ENCODE measurements around the gene NATD1. TPM values are rescaled to one million over a fixed set of nuclear protein-coding genes. Genes with fewer than 3 reads are reported as not detected.
A peak's percentile ranks its signal among the peaks of the same experiment; 100 is the strongest.

NATD1 gene
- polyA plus RNA-seq, 4 donors = 10.2 to 14.4 (median 12.1) TPM

- DNase-seq (ENCODE audit: low read depth in 4 of 4, low spot score in 3 of 4) = no peak
These were observed 24.1 kb upstream of the NATD1 start for GRCh38 chr17:21277332-21277731.

GRCh38 chr17:21276264-21276588 is 23.0 kb upstream of the NATD1 start:
- no peak for DNase-seq (ENCODE audit: low read depth in 4 of 4, low spot score in 3 of 4)

DNA sequence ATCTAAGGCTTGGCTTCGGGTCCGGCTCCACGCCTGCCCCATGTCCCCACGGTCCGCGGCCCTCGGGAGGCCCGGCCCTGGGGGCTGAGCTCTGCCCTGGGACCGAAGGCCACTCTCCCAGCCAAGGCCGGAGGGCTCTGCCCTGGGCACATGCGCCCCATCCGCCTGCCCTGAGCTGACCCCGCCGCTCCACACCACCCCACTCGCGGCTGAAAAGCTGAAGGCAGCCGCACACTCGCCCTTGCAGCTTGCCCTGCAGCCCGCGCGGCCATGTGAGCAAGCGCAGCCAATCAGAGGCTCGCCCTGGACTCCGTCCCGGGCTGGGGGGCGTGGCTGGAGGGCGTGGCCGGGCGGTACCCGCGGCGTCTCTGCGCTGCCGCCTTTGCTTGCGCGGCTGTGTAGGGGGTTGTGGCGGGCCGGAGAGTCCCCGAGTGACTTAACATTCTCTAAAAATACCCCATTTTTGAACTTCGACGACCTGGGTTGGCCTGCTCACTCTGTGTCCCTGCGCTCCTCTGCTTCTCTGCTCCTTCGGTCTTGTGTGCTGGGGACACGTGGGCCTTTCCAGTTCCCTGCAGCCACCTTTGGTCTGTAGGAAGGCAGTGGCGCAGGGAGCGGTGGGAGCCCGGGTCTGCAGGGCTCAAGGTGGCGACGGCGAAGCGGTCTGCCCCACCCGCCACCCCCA is 22.5 kb upstream of the NATD1 start:
- peak in 1 of 4 donors; percentile 71 for DNase-seq (ENCODE audit: low read depth in 4 of 4, low spot score in 3 of 4)

DNA sequence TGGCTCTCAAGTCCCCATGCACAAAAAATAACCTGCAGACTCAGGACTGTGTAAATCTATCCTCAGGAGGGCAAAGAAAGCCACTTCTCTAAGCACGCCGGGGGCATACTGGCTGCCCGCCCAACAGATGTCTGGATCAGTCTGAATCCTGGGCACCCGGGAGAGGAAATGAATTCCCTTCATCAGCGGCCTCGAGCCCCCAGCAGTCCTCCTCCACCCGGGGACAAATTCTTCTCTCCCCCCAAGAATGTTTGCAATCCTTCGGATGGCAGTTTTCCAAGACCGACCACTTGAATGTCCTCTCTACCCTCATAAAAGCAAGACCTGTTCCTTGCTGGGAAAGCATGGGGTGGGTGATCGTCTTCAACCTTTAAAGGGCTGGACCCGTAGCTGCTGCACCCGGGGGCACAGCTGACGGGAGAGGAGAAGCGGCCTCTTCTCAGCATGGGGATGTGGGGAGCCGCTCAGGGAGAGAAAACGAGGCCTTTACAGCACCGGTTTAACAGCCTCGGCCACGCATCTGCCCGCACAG is 21.9 kb upstream of the NATD1 start:
- no peak for DNase-seq (ENCODE audit: low read depth in 4 of 4, low spot score in 3 of 4)

- DNase-seq (ENCODE audit: low read depth in 4 of 4, low spot score in 3 of 4) = no peak
These were observed 19.9 kb upstream of the NATD1 start for GRCh38 chr17:21272881-21273792.

DNA sequence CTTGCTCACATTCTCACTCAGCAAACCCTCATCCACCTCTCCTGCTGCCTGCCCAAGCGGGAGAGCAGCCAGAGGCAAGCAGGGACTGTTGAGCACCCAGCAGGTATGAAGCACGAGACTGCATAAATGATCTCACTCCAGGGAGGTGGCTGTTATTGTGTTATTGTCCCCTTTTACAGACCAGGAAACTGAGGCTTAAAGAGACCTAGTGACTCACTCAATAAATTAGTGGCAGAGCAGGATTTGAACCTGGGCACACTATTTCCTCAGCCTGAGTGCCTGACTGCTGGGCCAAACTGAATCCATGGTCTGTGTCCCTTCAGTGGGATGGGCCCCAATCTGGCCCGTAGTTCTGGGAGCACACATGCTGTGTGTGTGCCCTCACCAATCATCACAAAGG is 19.0 kb upstream of the NATD1 start:
- DNase-seq (ENCODE audit: low read depth in 4 of 4, low spot score in 3 of 4) = no peak

DNA sequence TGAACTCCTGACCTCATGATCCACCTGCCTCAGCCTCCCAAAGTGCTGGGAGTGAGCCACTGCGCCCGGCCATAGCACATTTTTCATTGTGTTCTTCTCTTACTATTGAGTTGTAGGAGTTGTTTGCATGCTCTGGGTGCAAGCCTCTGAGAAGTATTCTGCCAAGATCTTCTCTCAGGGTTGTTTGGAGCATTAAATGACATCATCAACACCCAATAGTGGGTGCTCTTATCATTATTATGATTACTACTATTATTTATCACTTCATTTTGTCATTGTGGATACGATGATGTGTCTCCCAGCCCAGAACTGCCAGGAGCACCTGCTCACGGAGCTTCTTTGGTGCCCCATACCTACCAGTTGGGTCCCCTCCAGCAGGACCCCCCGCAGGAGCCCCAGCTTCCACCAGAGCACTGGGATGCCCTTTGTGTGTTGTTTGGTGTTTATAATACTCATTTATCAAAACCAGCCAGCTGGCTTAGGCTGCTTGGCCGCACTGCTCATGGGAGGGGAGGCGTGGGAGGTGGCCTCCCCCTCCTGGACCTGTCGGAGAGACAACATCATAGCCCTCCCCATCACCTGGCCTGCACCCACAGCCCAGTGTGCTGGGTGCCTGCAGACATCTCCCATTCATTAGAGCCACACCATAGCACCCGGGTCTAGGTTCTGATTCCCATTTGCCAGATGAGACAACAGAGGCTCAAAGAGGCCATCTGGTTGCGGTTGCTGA is 18.4 kb upstream of the NATD1 start:
- DNase-seq (ENCODE audit: low read depth in 4 of 4, low spot score in 3 of 4) = no peak

- no peak for DNase-seq (ENCODE audit: low read depth in 4 of 4, low spot score in 3 of 4)
These were observed 16.2 kb upstream of the NATD1 start for GRCh38 chr17:21269394-21269793.

- no peak for DNase-seq (ENCODE audit: low read depth in 4 of 4, low spot score in 3 of 4)
These were observed 15.5 kb upstream of the NATD1 start for GRCh38 chr17:21268596-21269188.

DNA sequence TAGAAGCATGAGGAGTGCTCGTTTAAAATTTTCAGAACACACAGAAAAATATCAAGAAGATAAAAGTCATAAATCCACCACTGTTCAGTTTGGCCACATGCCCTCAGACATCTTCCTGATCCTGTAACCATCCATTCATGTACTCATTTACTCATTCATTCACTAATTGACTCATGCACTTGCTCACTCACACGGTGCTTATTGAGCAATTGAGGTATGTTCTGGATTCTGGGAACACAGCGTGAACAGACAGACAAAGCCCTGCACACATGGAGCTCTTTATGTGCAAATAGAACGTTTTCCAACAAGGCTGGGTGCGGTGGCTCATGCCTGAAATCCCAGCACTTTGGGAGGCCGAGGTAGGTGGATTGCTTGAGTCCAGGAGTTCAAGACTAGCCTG is 10.2 kb upstream of the NATD1 start:
- no peak for DNase-seq (ENCODE audit: low read depth in 4 of 4, low spot score in 3 of 4)

DNA sequence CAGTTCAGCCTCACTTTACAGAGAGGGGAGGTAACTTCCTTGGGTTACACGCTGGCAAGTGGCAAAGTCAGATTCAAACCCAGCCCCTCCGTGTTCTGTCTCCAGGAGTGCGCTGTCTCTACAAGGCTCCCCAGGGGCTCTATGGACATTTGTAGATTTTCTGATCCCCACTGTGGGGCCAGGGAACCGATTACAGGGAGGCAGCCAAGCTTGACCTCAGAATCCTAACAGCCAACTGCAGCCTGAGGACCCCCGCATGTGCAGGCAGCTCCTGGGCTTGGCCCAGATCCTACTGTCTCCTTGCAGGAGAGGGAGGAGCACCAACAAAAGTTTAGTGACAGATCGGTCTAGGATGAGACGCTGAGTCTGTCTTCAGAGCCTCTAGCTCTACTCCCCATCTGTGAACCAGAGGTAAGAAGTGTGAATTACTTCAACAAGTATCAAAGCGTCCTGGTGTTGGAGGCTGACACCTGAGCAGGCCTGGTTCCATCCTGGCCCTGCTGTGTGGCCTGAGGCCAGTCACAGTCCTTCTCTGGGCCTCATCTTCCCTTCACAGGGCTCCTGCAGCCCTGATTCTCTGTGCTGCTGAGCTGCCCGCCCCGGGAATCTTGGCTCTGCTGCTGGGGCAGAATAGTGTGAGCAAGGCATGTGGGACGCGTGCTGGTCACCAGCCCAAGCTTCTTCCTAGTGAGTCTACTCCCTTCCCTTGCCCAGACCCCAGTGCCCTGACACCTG is 9.2 kb upstream of the NATD1 start:
- no peak for DNase-seq (ENCODE audit: low read depth in 4 of 4, low spot score in 3 of 4)

GRCh38 chr17:21258593-21258992 is 5.4 kb upstream of the NATD1 start:
- DNase-seq (ENCODE audit: low read depth in 4 of 4, low spot score in 3 of 4) = no peak

DNA sequence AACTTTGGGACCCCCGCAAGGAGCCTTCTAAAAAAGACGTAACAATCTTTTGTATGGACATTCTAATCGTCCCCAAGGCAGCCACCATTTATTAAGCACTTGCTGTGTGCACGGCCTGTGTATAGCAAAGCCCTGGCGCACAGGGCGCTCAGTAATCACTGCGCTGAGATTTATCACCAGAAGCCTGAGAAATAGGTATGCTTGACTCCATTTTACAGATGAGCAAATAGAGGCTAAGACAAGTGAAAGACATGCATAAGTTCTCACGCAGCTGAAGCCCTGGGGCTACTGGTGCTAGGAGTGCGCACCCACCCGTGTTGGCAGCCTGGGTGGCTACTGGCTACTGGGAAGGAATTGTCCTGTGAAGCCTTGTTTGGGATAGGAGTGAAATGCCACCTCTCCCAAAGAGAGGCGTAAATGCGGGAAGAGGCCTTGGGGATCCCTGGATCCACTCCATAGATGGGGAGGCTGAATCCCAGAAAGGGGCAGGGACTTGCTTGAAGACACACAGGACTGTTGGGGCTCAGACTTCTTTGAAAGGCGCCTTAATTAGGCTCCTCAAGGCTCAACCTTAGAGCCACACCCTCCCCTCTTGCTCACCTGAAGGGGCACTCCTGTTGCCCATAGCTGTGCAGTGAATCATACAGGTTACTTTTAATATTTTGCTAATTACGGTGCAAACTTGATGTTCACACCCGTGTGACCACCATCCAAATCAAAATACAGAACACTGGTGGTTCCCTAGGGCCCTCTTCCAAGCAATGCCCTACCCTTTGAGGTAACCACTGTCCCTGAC is 634 bp upstream of the NATD1 start:
- DNase-seq (ENCODE audit: low read depth in 4 of 4, low spot score in 3 of 4) = no peak

- DNase-seq (ENCODE audit: low read depth in 4 of 4, low spot score in 3 of 4) = no peak
These were observed 868 bp downstream of the NATD1 start for GRCh38 chr17:21252289-21252795.

DNA sequence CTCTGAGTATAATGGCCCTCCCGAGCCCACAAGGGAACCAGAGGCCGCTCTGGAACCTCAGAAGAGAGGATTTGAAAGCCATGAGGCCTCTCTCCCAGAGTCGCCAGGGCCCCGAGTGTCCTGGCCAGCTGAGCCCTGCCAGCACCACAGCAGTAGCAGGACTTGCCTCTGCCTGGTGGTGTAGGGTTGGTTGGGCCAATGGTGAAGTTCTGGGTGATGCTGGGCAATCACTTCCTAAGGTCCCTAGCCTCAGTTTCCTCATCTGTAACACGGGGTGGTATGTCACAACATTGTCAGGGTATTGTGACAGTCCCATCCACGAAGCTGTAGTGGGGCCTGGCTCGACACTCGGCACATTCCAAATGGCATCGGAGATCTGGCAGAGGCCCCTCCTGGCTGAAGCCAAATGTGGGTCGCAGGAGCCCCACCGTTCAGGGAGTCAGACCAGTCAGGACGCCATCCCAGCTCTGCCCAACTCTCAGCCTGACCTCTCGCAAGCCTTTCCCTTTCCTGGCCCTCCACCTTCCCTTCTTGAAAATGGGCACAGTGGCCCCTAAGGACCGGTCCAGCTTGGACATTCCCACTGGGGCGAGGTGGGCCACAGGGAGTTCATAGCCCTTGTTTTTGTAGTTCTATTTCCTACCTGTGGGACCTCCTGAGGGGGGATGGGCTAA is 1.7 kb downstream of the NATD1 start:
- DNase-seq (ENCODE audit: low read depth in 4 of 4, low spot score in 3 of 4) = no peak

- no peak for DNase-seq (ENCODE audit: low read depth in 4 of 4, low spot score in 3 of 4)
These were observed 2.4 kb downstream of the NATD1 start for GRCh38 chr17:21250854-21251253.

DNA sequence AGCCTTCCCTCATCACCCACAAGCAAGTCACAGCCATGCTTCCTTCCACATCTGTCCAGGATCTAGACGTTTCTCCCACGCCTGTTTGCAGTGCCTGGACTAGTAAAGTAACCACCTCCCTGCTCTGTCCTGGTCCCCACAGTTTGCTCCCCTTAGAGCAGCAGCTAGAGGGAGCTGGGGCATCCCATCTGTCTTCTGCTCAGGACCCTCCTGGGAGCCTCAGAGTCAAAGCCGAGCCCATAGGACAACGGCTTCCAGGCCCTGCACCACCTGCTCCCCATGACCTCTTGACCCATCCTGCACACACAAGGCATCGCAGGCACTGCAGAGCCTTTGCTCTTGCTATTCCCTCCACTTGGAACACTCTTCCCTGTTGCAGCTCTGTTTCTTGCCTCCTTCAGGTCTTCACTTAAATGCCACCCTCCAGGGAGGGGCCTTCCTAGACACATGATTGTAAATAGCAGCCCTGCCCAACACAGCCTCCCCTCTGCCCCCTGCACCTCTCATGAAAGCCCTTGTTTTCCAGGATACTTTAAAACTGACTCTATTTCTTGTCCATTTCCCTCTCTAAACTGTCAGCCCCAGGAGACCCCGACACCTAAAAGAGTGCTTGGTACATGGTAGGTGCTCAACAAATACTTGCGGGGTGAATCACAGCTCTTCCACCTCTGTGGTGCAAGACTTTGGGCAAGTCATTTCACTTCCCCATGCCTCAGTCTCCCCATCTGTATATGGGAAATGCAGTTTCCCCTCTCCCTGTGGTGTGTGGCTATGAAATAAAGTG is 3.1 kb downstream of the NATD1 start:
- no peak for DNase-seq (ENCODE audit: low read depth in 4 of 4, low spot score in 3 of 4)
